ENCODE results near the gene TMEM106C.

DNA sequence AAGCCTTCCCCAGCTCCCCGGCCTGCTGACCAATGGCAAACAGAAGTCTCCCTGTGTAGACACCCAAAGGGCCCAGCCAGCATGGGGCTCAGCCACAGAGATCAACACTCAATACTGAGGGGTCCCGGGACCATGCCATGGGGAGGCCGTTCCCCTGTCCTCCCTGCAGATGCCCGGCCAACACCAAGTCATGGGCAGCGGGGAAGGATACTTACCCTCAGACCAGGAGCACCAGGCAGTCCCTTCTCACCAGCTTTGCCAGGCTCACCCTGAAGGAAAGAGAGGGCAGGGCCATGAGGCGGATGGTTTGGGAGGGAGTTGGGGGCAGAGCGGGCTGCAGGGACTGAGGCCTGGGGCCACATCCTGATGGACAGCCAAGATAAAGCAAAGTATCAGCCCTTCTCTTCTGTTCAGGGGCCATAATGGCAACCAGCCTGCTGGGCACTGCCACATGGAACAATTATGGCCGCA is 21.0 kb downstream of the TMEM106C start:
- TF ChIP-seq, protein P1, sequence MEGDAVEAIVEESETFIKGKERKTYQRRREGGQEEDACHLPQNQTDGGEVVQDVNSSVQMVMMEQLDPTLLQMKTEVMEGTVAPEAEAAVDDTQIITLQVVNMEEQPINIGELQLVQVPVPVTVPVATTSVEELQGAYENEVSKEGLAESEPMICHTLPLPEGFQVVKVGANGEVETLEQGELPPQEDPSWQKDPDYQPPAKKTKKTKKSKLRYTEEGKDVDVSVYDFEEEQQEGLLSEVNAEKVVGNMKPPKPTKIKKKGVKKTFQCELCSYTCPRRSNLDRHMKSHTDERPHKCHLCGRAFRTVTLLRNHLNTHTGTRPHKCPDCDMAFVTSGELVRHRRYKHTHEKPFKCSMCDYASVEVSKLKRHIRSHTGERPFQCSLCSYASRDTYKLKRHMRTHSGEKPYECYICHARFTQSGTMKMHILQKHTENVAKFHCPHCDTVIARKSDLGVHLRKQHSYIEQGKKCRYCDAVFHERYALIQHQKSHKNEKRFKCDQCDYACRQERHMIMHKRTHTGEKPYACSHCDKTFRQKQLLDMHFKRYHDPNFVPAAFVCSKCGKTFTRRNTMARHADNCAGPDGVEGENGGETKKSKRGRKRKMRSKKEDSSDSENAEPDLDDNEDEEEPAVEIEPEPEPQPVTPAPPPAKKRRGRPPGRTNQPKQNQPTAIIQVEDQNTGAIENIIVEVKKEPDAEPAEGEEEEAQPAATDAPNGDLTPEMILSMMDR (IDR thresholded peaks at IDR 0.05): no peak
- no peak for TF ChIP-seq POLR2A (IDR thresholded peaks at IDR 0.05)

Data from adrenal gland (tissue), 5 donors.